Activated CD8-positive, alpha-beta memory T cell treated with anti-CD3 and anti-CD28 coated beads, Interleukin-2, amount 50 U/mL, for 24 hours (primary cell): Measurements from ENCODE around the gene ARID5B.
A peak's percentile ranks its signal among the peaks of the same experiment; 100 is the strongest.

ENCODE experiments used
- DNase-seq: peaks from one replicate; pipeline ENCODE4 v3.0.0-alpha.2; 2020; ENCODE audit errors: extremely low read depth

Gene ARID5B

DNA sequence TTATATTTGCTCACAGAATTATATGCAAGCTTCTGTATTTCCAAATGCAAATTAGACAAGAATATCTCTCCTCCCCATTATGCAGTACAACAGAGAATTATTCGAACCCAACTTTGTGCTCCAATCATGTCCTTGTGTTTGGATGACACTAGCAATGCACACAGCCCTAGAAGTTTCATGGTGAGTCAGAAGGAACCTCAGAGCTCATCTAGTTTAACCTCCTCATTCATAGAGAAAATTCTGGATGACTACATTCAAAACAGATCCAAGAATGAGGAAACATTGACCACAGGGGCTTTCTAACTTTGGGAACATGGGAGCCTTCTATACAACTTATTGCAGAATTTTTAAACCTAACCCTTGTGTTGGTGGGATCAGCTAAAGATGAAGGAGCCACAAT is 12.8 kb upstream of the ARID5B start:
- DNase-seq, result no peak

DNA sequence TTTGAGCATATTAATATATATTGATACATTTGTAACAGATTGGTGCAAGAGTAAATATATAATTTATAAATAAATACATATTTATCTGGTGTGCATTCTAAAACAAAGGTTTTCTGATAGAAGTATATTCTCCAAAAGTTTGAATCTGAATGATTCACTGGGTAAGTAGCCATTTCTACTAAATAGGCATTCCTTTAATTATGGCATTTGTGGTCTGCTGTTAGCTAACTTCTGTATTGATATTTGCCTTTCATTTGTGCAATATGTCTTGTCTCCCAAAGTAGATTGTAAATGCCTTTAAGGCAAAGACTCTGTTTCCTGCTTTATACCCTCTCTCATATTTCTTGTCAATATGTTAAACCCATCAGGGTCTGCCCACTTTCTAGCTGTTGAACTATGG is 11.1 kb upstream of the ARID5B start:
- DNase-seq, result no peak

DNA sequence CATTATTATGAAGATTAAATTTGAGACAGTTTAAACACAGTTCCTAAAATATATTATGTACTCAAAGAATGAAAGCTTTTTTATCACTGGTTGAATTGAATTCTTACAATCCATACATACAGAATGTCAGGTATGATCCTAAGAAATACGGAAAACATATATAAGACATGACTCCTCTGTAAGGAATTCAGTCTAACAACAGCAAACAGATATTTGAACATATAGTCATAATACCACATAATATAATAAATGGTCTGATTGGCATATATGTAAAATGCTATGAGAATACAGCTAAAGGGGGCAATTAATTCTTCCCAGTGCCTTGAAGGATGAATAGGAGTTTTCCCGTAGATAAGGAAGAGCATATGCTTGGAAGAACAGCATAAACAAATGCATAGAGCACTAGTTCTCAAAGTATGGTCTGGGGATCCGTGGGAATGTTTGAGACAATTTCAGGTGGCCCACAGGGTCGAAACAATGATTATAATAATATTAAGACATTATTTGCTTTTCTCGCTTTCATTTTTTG is 10.6 kb upstream of the ARID5B start:
- DNase-seq, result no peak

GRCh38 chr10:61891906-61892585 is 9.5 kb upstream of the ARID5B start:
- DNase-seq, result no peak

DNA sequence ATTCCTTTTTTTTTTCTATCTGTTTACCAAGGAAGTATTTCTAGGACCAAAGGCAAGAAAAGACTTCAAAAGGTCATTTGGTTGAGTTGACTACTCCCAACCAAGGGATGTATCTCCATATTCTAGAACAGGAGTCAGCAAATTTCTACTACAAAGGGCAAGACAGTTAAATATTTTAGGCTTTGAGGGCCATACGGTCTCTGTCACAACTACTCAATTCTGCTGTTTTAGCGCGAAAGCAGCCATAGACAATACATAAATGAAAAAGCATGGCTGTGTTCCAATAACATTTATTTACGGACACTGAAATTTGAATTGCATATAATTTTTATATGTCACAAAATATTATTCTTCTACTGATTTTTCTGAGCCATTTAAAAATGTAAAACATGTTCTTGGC is 8.5 kb upstream of the ARID5B start:
- no peak for DNase-seq

GRCh38 chr10:61894133-61894532 is 7.4 kb upstream of the ARID5B start:
- DNase-seq, result no peak

DNA sequence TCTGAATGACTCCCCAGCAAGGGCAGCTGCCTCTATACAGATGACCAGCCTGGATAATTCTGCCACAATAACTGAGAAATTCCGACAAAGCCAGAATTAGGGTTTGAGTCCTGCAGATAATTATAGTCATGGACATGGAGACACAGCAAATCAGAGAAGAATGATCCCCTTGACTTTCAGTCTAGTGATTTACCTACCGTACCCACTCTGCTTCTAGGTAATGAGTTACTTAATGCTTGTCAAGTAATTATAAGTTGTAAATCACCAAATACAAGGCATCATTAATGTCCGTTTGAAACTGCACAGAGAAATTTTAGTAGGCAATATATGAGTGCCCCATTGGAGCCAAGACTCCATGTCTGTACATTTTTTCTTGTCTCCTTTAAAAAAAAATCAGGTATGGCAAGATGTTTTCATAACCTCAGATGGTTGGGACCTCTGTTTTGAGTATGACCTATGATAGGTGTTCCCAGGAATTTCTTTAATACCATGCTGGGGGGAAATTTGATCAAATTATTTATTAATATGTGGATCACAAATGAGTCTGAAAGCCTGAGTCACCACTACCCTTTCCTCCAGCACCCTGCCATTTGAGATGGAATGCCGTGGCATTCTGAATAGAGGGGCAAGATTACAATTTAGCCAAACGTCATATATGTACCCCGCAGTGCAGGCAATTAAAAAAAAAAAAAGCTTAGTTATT is 5.5 kb upstream of the ARID5B start:
- DNase-seq, result no peak

DNA sequence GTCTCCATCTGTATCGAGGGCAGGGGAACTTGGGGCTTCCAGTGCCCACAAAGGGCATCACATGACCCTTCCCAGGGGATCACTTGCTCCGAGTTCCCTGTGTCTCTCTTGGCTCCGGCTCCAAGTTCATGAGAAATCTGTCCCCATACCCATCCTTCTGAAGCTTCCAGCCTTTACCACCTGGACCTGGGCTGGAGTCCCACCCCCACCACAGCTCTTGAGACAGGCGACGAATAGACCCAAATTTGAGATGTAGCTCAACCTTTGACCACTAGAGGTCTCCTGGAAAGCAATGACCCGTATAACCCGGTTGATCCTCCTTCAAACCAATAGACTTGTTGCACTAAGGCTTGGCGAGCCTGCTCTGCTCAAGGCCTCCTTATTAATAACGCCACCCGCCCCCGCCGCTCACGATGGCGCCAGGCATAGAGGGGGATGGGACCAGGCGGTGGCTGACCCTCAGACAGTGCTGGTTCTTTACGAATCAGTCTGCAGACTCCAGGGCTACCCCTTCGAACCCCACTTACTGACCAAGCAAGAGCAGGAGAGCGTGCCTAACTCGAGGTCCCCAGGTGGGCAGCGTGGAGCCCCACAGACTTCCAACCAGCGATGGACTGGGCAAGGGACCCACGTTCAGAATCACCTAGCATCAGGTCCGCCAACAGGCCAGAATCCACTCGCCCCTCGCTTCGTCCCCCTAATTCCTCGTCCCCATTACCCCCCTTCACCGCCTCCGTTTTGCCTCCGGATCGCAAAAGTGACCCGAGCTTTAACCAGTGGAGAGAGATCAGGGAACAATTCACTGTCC is 4.4 kb upstream of the ARID5B start:
- no peak for DNase-seq

- DNase-seq, result no peak
Observed at GRCh38 chr10:61897671-61898434, 3.6 kb upstream of the ARID5B start.

DNA sequence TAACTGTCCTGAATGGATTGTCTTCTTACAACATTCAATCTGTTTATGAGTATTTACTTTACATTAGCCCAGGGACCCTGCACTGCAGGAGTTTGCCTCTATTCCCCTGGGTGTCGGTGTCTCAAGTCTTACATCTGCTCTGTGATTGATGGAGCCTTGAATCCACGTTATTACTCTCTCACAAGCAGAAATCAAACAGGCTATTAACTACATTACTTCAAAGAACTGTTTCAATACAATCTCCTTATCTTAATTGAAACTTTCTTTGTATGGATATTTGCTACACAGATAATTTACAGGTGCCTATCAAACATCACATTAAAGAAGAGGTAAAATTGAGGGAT is 3.1 kb upstream of the ARID5B start:
- no peak for DNase-seq

GRCh38 chr10:61899069-61899531 is 2.4 kb upstream of the ARID5B start:
- no peak for DNase-seq

DNA sequence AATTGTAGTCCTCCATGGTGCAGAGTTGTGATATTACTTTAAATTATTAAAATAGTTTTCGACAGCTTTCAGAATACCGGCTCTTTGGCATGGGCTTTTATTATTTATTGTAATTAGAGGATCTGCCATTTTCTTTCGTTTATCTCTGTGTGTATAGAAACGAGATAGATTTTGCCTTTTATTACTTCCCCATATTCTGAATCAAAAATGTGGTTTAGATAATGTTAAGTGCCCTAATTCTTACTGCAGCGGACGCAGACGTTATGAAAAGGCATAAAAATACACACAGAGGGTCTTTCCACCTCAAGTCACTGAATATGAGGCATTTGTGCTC is 1.9 kb upstream of the ARID5B start:
- no peak for DNase-seq

DNA sequence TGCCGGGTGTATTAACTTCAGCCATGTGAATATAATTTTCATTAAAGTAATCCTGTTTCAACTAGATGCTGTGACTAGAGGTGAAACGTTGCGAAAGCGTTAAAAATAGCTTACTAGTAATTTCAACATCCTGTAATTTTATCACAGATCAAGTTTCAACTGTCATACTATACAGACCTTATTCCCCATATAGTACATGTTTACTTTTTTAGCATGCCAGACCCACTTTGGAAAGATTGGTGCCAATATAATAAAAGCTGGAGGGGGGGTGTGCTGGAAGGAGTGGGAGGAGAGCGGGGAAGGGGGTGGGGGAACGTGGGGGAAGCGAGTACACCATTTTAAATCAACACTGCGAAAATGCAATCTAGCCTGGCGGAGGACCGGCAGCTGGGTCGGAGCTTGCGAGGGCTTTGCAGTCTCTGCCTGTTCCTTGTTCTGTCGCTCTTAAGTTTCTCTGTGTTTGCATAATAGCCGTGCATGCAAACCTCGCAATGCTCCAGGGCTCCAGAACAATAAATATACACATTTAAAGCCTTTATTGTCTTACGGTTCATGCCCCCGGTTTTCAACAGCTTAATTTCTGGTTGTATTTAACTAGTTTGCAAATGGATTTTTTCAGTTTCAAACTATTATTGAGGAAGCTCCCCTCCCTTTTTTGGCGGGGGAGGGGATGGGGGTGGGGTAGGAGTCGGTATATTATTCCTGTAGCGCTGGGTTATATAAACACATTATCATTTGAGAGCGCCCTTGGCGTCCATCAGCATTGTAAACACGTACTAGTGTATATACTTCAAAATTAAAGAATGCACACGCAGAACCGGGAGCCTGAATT is 1.3 kb upstream of the ARID5B start:
- no peak for DNase-seq

DNA sequence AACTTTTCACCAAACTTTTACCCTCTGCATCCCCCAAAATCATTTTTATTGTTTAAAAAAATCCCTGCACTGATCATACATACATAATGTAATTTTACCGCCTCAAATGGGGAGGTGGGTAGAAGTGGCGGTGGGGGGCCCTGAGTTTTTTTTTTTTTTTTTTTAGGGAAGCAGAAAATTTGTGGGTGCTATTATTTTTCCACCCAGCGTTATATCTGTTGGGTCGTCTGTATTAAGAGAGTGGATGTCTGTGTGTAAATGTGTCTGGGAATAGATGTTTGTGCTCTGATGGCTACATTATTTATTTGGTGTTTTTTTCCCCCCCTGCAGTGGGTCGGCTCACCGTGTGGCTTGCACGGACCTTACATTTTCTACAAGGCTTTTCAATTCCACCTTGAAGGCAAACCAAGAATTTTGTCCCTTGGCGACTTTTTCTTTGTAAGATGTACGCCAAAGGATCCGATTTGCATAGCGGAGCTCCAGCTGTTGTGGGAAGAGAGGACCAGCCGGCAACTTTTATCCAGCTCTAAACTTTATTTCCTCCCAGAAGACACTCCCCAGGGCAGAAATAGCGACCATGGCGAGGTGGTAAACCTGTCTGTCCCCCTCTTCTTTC is 438 bp downstream of the ARID5B start:
- no peak for DNase-seq

DNA sequence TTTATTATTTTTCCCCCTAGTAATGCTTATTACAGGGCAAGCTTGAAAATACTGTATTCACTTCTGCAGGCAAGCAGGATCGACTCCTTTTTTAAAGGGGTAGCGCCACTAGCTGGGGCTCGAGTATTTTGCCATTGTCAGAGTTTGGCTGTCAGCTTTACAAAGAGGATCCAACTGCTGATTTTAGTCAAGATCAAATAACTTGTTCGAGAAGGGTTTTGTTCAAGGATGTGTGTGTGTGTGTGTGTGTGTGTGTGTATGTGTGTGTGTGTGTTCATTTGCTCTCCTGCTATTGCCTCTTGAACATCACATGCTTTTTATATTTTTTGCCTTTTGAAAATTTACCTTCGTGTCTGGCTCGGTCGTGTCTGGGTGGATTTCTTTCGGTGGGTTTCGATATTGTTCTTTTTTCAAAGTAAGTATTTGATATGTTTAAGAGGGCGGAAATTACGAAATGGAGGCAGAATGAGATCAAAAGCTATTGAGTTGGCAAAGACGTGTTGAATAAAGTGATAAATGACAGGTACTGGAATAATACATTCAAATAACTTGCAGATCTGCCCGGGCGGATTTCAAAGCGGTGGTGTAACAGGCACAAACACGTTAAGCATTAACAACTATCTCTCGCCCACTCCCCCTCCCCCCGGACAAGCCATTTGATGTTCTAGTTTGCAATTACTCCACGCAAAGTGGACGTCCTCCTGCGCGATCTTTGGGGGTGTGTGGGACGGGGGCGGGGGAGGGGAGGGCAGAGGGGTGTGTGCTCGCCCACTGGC is 1.1 kb downstream of the ARID5B start:
- peak; percentile 24 for DNase-seq

DNA sequence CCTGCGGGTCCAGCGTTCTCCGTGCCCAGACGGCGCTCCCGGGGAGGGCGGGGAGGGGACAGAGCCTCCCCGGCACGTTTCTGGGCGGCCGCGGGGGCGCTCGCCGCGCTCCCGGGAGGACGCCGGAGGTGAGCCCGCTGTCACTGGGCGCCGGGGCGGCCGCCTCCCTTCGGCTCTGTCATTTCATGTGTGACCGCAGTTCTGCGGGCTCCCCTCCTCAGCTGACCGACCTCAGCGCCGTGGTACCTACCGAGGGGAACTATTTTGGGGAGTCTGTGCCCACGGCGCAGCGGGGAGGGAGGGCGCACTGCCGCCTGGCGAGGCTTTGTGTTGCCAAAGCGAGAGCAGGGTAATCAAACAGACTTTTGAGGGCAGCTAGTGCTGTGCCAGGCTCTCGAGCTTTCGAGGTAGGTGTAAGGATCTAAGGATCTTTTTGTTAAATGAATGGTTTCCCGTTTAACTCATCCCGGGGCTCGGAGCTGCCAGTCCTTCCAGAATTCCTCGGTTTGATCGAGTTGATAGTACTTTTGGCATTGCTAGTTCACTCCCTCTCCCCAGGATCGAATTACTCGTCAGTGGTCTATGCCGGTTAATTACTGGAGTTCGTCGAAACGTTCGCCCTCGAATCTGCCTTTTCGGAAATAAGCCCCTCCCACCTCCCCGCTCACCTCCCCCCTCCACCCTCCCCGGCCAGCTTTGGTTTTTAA is 1.9 kb downstream of the ARID5B start:
- peak; percentile 23 for DNase-seq

- no peak for DNase-seq
Observed at GRCh38 chr10:61903928-61904344, 2.4 kb downstream of the ARID5B start.

GRCh38 chr10:61904733-61905725 is 3.5 kb downstream of the ARID5B start:
- DNase-seq, result peak; percentile 33
